Measurements from ENCODE around the gene TSPAN19. TPM values are rescaled to one million over a fixed set of nuclear protein-coding genes. Genes with fewer than 3 reads are reported as not detected.

TSPAN19 gene
- not detected for total RNA-seq

- Histone ChIP-seq H3K27me3 (ENCODE audit: control insufficient read depth in 3 of 3, insufficient read depth in 3 of 3, low read length in 3 of 3) (peaks cover 0 to 3% (median 0%) of the 10 kb centered on the region in 3 donors), H3K27ac (ENCODE audit: low read depth, low read length) (no peak within 1 kb of the TSS), H3K4me1 (ENCODE audit: control insufficient read depth in 3 of 3, insufficient read depth in 3 of 3, low read length in 3 of 3) (no peaks in the 10 kb centered on the region), H3K36me3 (ENCODE audit: control insufficient read depth in 3 of 3, insufficient read depth in 3 of 3, low read length in 3 of 3) (no peaks in the 10 kb centered on the region), H3K9ac (ENCODE audit: low read depth in 1 of 3, low read length in 3 of 3) (peak within 1 kb of the TSS; percentile 3 to 61 (median 32)), H3K9me3 (ENCODE audit: control insufficient read depth in 3 of 3, low read length in 3 of 3) (no peaks in the 10 kb centered on the region), H3K4me3 (ENCODE audit: low read length in 3 of 3) (peak within 1 kb of the TSS; percentile 79 to 82 (median 82))
These were observed at the start of gene TSPAN19, which contains the start of gene LRRIQ1 for GRCh38 chr12:85036234-85036707. TSPAN19 (minus strand) TSS chr12:85036277; CDS start chr12:85029946, 6,331 bp downstream. LRRIQ1 (plus strand) TSS chr12:85036351; CDS start chr12:85038177, 1,826 bp downstream.

- Histone ChIP-seq H3K27me3 (ENCODE audit: control insufficient read depth in 3 of 3, insufficient read depth in 3 of 3, low read length in 3 of 3) (no peaks in the 10 kb centered on the region), H3K27ac (ENCODE audit: low read depth, low read length) (no peak overlapping the region), H3K4me3 (ENCODE audit: low read length in 3 of 3) (no peak overlapping the region), H3K36me3 (ENCODE audit: control insufficient read depth in 3 of 3, insufficient read depth in 3 of 3, low read length in 3 of 3) (no peaks in the 10 kb centered on the region), H3K4me1 (ENCODE audit: control insufficient read depth in 3 of 3, insufficient read depth in 3 of 3, low read length in 3 of 3) (no peaks in the 10 kb centered on the region), H3K9me3 (ENCODE audit: control insufficient read depth in 3 of 3, low read length in 3 of 3) (no peaks in the 10 kb centered on the region), H3K9ac (ENCODE audit: low read depth in 1 of 3, low read length in 3 of 3) (no peak overlapping the region)
These were observed 49.0 kb upstream of the TSPAN19 start for GRCh38 chr12:85085066-85085465.

- Histone ChIP-seq H3K9ac (ENCODE audit: low read depth in 1 of 3, low read length in 3 of 3) (no peak overlapping the region), H3K36me3 (ENCODE audit: control insufficient read depth in 3 of 3, insufficient read depth in 3 of 3, low read length in 3 of 3) (no peaks in the 10 kb centered on the region), H3K27me3 (ENCODE audit: control insufficient read depth in 3 of 3, insufficient read depth in 3 of 3, low read length in 3 of 3) (no peaks in the 10 kb centered on the region), H3K9me3 (ENCODE audit: control insufficient read depth in 3 of 3, low read length in 3 of 3) (no peaks in the 10 kb centered on the region), H3K4me1 (ENCODE audit: control insufficient read depth in 3 of 3, insufficient read depth in 3 of 3, low read length in 3 of 3) (no peaks in the 10 kb centered on the region), H3K4me3 (ENCODE audit: low read length in 3 of 3) (no peak overlapping the region), H3K27ac (ENCODE audit: low read depth, low read length) (no peak overlapping the region)
These were observed 40.8 kb upstream of the TSPAN19 start for GRCh38 chr12:85076688-85077430.

- H3K9me3 ChIP-seq (ENCODE audit: control insufficient read depth in 3 of 3, low read length in 3 of 3): no peaks in the 10 kb centered on the region
- no peaks in the 10 kb centered on the region for H3K36me3 ChIP-seq (ENCODE audit: control insufficient read depth in 3 of 3, insufficient read depth in 3 of 3, low read length in 3 of 3)
- no peaks in the 10 kb centered on the region for H3K4me1 ChIP-seq (ENCODE audit: control insufficient read depth in 3 of 3, insufficient read depth in 3 of 3, low read length in 3 of 3)
- H3K27me3 ChIP-seq (ENCODE audit: control insufficient read depth in 3 of 3, insufficient read depth in 3 of 3, low read length in 3 of 3): no peaks in the 10 kb centered on the region
- H3K27ac ChIP-seq (ENCODE audit: low read depth, low read length): no peak overlapping the region
- H3K4me3 ChIP-seq (ENCODE audit: low read length in 3 of 3): no peak overlapping the region
- H3K9ac ChIP-seq (ENCODE audit: low read depth in 1 of 3, low read length in 3 of 3): no peak overlapping the region
These were observed 36.7 kb upstream of the TSPAN19 start for GRCh38 chr12:85072826-85073225.

GRCh38 chr12:85065837-85066482 is 29.9 kb upstream of the TSPAN19 start:
- no peak overlapping the region for H3K4me3 ChIP-seq (ENCODE audit: low read length in 3 of 3)
- no peak overlapping the region for H3K9ac ChIP-seq (ENCODE audit: low read depth in 1 of 3, low read length in 3 of 3)
- no peaks in the 10 kb centered on the region for H3K27me3 ChIP-seq (ENCODE audit: control insufficient read depth in 3 of 3, insufficient read depth in 3 of 3, low read length in 3 of 3)
- no peaks in the 10 kb centered on the region for H3K9me3 ChIP-seq (ENCODE audit: control insufficient read depth in 3 of 3, low read length in 3 of 3)
- H3K36me3 ChIP-seq (ENCODE audit: control insufficient read depth in 3 of 3, insufficient read depth in 3 of 3, low read length in 3 of 3): no peaks in the 10 kb centered on the region
- H3K4me1 ChIP-seq (ENCODE audit: control insufficient read depth in 3 of 3, insufficient read depth in 3 of 3, low read length in 3 of 3): no peaks in the 10 kb centered on the region
- H3K27ac ChIP-seq (ENCODE audit: low read depth, low read length): no peak overlapping the region

- Histone ChIP-seq H3K27me3 (ENCODE audit: control insufficient read depth in 3 of 3, insufficient read depth in 3 of 3, low read length in 3 of 3) (no peaks in the 10 kb centered on the region), H3K9me3 (ENCODE audit: control insufficient read depth in 3 of 3, low read length in 3 of 3) (no peaks in the 10 kb centered on the region), H3K4me1 (ENCODE audit: control insufficient read depth in 3 of 3, insufficient read depth in 3 of 3, low read length in 3 of 3) (no peaks in the 10 kb centered on the region), H3K36me3 (ENCODE audit: control insufficient read depth in 3 of 3, insufficient read depth in 3 of 3, low read length in 3 of 3) (no peaks in the 10 kb centered on the region), H3K4me3 (ENCODE audit: low read length in 3 of 3) (no peak overlapping the region), H3K27ac (ENCODE audit: low read depth, low read length) (no peak overlapping the region), H3K9ac (ENCODE audit: low read depth in 1 of 3, low read length in 3 of 3) (no peak overlapping the region)
These were observed 24.8 kb upstream of the TSPAN19 start for GRCh38 chr12:85060916-85061315.

GRCh38 chr12:85059594-85059993 is 23.5 kb upstream of the TSPAN19 start:
- Histone ChIP-seq H3K27ac (ENCODE audit: low read depth, low read length) (no peak overlapping the region), H3K36me3 (ENCODE audit: control insufficient read depth in 3 of 3, insufficient read depth in 3 of 3, low read length in 3 of 3) (no peaks in the 10 kb centered on the region), H3K9ac (ENCODE audit: low read depth in 1 of 3, low read length in 3 of 3) (no peak overlapping the region), H3K9me3 (ENCODE audit: control insufficient read depth in 3 of 3, low read length in 3 of 3) (no peaks in the 10 kb centered on the region), H3K27me3 (ENCODE audit: control insufficient read depth in 3 of 3, insufficient read depth in 3 of 3, low read length in 3 of 3) (no peaks in the 10 kb centered on the region), H3K4me3 (ENCODE audit: low read length in 3 of 3) (no peak overlapping the region), H3K4me1 (ENCODE audit: control insufficient read depth in 3 of 3, insufficient read depth in 3 of 3, low read length in 3 of 3) (no peaks in the 10 kb centered on the region)

GRCh38 chr12:85058339-85058738 is 22.3 kb upstream of the TSPAN19 start:
- Histone ChIP-seq H3K27me3 (ENCODE audit: control insufficient read depth in 3 of 3, insufficient read depth in 3 of 3, low read length in 3 of 3) (no peaks in the 10 kb centered on the region), H3K4me3 (ENCODE audit: low read length in 3 of 3) (no peak overlapping the region), H3K9ac (ENCODE audit: low read depth in 1 of 3, low read length in 3 of 3) (no peak overlapping the region), H3K27ac (ENCODE audit: low read depth, low read length) (no peak overlapping the region), H3K36me3 (ENCODE audit: control insufficient read depth in 3 of 3, insufficient read depth in 3 of 3, low read length in 3 of 3) (no peaks in the 10 kb centered on the region), H3K9me3 (ENCODE audit: control insufficient read depth in 3 of 3, low read length in 3 of 3) (no peaks in the 10 kb centered on the region), H3K4me1 (ENCODE audit: control insufficient read depth in 3 of 3, insufficient read depth in 3 of 3, low read length in 3 of 3) (no peaks in the 10 kb centered on the region)

- Histone ChIP-seq H3K4me3 (ENCODE audit: low read length in 3 of 3) (no peak overlapping the region), H3K9me3 (ENCODE audit: control insufficient read depth in 3 of 3, low read length in 3 of 3) (no peaks in the 10 kb centered on the region), H3K36me3 (ENCODE audit: control insufficient read depth in 3 of 3, insufficient read depth in 3 of 3, low read length in 3 of 3) (no peaks in the 10 kb centered on the region), H3K4me1 (ENCODE audit: control insufficient read depth in 3 of 3, insufficient read depth in 3 of 3, low read length in 3 of 3) (no peaks in the 10 kb centered on the region), H3K9ac (ENCODE audit: low read depth in 1 of 3, low read length in 3 of 3) (no peak overlapping the region), H3K27ac (ENCODE audit: low read depth, low read length) (no peak overlapping the region), H3K27me3 (ENCODE audit: control insufficient read depth in 3 of 3, insufficient read depth in 3 of 3, low read length in 3 of 3) (no peaks in the 10 kb centered on the region)
These were observed 21.4 kb upstream of the TSPAN19 start for GRCh38 chr12:85057370-85057963.

- H3K27me3 ChIP-seq (ENCODE audit: control insufficient read depth in 3 of 3, insufficient read depth in 3 of 3, low read length in 3 of 3): no peaks in the 10 kb centered on the region
- H3K4me1 ChIP-seq (ENCODE audit: control insufficient read depth in 3 of 3, insufficient read depth in 3 of 3, low read length in 3 of 3): no peaks in the 10 kb centered on the region
- no peaks in the 10 kb centered on the region for H3K9me3 ChIP-seq (ENCODE audit: control insufficient read depth in 3 of 3, low read length in 3 of 3)
- H3K27ac ChIP-seq (ENCODE audit: low read depth, low read length): no peak overlapping the region
- no peak overlapping the region for H3K9ac ChIP-seq (ENCODE audit: low read depth in 1 of 3, low read length in 3 of 3)
- H3K4me3 ChIP-seq (ENCODE audit: low read length in 3 of 3): no peak overlapping the region
- H3K36me3 ChIP-seq (ENCODE audit: control insufficient read depth in 3 of 3, insufficient read depth in 3 of 3, low read length in 3 of 3): no peaks in the 10 kb centered on the region
These were observed 7.8 kb upstream of the TSPAN19 start for GRCh38 chr12:85043829-85044228.

Measured in skeletal muscle tissue (tissue), 4 donors.